ENCODE results near the gene MYH6. TPM values are rescaled to one million over a fixed set of nuclear protein-coding genes. Genes with fewer than 3 reads are reported as not detected.

Gene MYH6
- total RNA-seq, 1 donor from 2014 or later: 0.07 TPM

DNA sequence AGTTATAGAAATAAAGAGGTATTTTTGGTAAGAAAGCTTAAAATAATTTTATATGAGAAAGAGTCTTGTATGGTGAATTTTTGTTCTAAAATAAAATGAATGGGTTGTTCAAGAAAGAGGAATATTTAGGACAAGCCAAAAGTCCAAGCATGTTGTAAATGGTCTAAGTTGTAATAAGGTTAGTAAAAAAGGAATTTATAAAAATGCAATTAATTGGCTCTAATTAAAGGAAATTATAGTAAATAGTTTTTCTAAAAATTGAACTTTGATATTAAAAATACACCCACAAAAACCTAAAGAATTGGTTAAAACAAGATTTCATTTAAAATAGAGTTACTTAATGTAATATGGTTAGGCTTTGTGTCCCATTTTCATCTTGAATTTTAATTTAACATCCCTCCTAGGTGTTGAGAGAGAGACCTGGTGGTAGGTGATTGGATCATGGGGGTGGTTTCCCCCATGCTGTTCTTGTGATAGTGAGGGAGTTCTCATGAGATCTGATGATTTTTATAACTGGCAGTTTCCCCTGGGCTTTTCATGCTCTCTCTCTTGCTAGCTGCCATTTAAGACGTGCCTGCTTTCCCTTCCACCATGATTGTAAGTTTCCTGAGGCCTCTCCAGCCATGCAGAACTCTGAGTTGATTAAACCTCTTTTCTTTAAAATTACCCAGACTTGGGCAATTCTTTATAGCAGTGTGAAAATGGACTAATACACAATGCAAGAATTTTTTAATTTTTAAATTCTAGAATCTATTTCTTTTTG is 68.4 kb downstream of the MYH6 start:
- no peak overlapping the region for H3K27ac Mint-ChIP-seq
- H3K4me1 Mint-ChIP-seq (ENCODE audit: low read depth): no peaks in the 10 kb centered on the region
- H3K9me3 Mint-ChIP-seq (ENCODE audit: low read depth): peaks cover 15% of the 10 kb centered on the region
- no peaks in the 10 kb centered on the region for H3K27me3 Mint-ChIP-seq
- no peak for TF ChIP-seq CTCF (IDR thresholded peaks at IDR 0.05; ENCODE audit: unreplicated experiment)
- H3K36me3 Mint-ChIP-seq (ENCODE audit: insufficient read depth): no peaks in the 10 kb centered on the region
- no peak for DNase-seq (ENCODE audit: low spot score, unreplicated experiment)
- H3K4me3 Mint-ChIP-seq (ENCODE audit: low read depth): no peak overlapping the region

DNA sequence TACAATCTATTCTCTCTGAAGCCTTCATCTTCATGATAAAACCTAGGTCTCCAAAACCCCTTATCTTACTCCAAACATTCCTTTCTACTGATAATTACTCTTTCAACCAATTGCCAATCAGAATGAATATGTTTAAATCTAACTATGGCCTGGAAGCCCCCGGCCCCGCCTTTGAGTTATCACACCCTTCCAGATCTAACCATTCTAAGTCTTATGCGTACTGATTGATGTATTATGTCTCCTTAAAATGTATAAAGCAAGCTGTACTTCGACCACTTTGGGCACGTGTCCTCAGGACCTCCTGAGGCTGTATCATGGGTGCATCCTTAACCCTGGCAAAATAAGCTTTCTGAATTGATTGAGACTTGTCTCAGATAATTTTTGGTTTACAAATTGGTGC is 72.5 kb downstream of the MYH6 start:
- DNase-seq (ENCODE audit: low spot score, unreplicated experiment): no peak
- H3K27me3 Mint-ChIP-seq: peaks cover 3% of the 10 kb centered on the region
- TF ChIP-seq CTCF (IDR thresholded peaks at IDR 0.05; ENCODE audit: unreplicated experiment): no peak
- H3K36me3 Mint-ChIP-seq (ENCODE audit: insufficient read depth): no peaks in the 10 kb centered on the region
- H3K27ac Mint-ChIP-seq: no peak overlapping the region
- no peaks in the 10 kb centered on the region for H3K4me1 Mint-ChIP-seq (ENCODE audit: low read depth)
- H3K9me3 Mint-ChIP-seq (ENCODE audit: low read depth): peaks cover 16% of the 10 kb centered on the region
- H3K4me3 Mint-ChIP-seq (ENCODE audit: low read depth): no peak overlapping the region

Small RNAs within 50 kb of the gene (microRNA-seq; reads per million reads assigned to microRNA genes)
- gene MIR208A (ENCODE audit: borderline number of aligned reads, unreplicated experiment) (1.8 reads per million), gene MIR208B (ENCODE audit: borderline number of aligned reads, unreplicated experiment) (2.4 reads per million)

Other genes starting within 250 kb of the MYH6 start
- gene SLC7A8, start 224.6 kb downstream of the MYH6 start, total RNA-seq: 28.3 and 30.9 TPM in 2 replicates
- gene RNF212B, start 170.3 kb downstream of the MYH6 start, total RNA-seq: not detected in 2 replicates
- gene HOMEZ, start 122.1 kb downstream of the MYH6 start, total RNA-seq: 21.1 and 22.5 TPM in 2 replicates
- 8.4 and 8.9 TPM in 2 replicates for gene PPP1R3E, start 105.4 kb downstream of the MYH6 start, total RNA-seq
- gene BCL2L2, start 101.4 kb downstream of the MYH6 start, total RNA-seq: 23.7 and 24.3 TPM in 2 replicates
- gene PABPN1, start 86.8 kb downstream of the MYH6 start, total RNA-seq: 318 and 338 TPM in 2 replicates
- gene SLC22A17, start 55.4 kb downstream of the MYH6 start, total RNA-seq: 26.2 and 29.3 TPM in 2 replicates
- 66.8 and 69.6 TPM in 2 replicates for gene EFS, start 43.1 kb downstream of the MYH6 start, total RNA-seq
- gene IL25, start 35.5 kb downstream of the MYH6 start, total RNA-seq: not detected in 2 replicates
- not detected in 2 replicates for gene CMTM5, start 31.2 kb downstream of the MYH6 start, total RNA-seq
- not detected in 2 replicates for gene MYH7, start 27.4 kb upstream of the MYH6 start, total RNA-seq
- gene NGDN, start 61.4 kb upstream of the MYH6 start, total RNA-seq: 45.6 and 48.6 TPM in 2 replicates
- gene ZFHX2, start 143.5 kb upstream of the MYH6 start, total RNA-seq: 13.6 and 16.4 TPM in 2 replicates
- 17.3 and 20.6 TPM in 2 replicates for gene THTPA, start 148.0 kb upstream of the MYH6 start, total RNA-seq
- gene AP1G2, start 159.5 kb upstream of the MYH6 start, total RNA-seq: 262 and 268 TPM in 2 replicates
- gene JPH4, start 170.5 kb upstream of the MYH6 start, total RNA-seq: not detected in 2 replicates
- 0.77 and 0.89 TPM in 2 replicates for gene DHRS2, start 228.1 kb upstream of the MYH6 start, total RNA-seq

Measured in progenitor cell of endocrine pancreas (in vitro differentiated cells).